NCI-H82 (cell line): ENCODE measurements around the gene WDR49.

Experiments
- DNase-seq: peaks from one replicate; lab custom pipeline; 2025; lab: John Stamatoyannopoulos, UW

WDR49 gene

GRCh38 chr3:167487556-167487955, 166.2 kb downstream of the WDR49 start:
- DNase-seq: no peak

- no peak for DNase-seq
Observed at GRCh38 chr3:167484551-167484950, 169.2 kb downstream of the WDR49 start.

GRCh38 chr3:167483708-167484475, 169.8 kb downstream of the WDR49 start:
- DNase-seq: peak; percentile 98

GRCh38 chr3:167481164-167481563, 172.6 kb downstream of the WDR49 start:
- DNase-seq: no peak

DNA sequence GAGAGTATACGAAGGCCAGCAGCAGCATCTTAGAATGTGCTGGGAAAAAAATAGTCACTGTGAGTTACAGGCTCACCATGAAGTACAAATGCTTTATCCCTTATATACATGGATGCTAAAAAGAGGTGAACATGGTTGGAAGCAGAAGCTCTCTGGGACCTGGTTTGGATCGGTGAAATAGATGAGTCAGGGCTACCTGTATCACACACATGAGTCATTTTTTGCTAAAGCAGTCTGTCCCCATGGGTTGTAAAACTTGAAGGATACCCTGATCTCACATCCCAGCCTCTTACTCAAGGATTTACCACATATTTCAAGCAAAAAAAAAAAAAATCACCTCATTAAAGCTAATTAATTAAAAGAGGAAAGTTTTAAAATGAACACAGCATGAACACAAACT, 173.0 kb downstream of the WDR49 start:
- DNase-seq: no peak

DNA sequence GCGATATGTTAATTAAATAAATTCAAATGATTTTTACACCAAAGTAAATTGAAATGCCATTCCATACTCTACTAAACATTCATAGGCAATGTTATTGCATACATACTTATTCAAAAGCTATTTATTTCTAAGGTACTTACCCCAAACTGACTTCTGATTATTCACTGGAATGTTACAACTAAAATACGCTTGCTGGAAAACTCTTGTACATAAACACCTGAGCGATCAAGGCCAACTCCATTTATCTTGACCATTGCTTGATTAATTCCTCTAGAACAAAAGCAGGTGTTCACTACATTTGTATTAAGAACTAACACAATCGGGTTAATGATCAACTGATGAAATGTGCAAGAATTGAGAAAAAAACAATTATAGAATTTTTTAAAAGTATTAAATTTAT, 179.9 kb downstream of the WDR49 start, which contains the start of gene SERPINI2:
TSS of gene SERPINI2 (minus strand) at position 180 of the 400 bp plus-strand sequence. CDS start 2,208 bp downstream, outside the sequence.
- no peak for DNase-seq

DNA sequence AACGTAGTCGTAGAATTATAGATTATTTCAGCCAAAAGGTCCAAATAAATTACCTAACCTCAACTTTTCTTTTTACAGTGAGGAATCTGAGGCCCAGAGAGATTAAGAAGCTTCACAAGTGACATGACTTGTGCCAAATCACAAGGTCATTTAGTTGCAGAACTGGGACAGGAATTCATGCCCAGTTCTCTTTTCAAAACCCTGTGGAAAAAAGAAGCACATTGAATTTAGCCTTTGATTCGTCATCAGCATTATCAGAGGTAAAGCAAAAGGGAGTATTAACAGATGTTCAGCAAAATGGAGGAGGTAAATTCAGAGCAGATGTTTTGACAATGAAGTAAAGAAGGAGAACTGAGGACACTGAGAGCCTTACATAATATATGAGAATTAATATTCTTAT, 184.4 kb downstream of the WDR49 start:
- DNase-seq: no peak

- DNase-seq: no peak
Observed at GRCh38 chr3:167467848-167468611, 185.7 kb downstream of the WDR49 start.

DNA sequence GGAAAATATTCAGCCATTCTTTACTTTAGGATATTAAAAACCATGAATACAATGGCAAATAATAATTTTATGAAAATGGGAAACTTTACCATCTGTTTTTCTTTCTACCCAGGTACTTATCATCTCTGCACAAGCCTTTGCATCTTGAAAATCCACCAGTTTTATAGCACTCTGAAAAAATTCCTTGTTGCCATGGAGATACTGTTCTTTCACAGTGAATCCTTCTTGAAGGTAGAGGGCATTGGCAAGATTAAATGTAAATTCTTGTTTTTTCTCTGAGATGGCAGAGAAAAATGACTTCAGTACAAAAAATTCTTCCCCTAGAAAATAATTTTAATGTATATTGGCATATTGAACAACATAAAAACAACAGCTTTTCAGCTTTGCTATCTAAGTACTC, 186.8 kb downstream of the WDR49 start:
- DNase-seq: no peak

- no peak for DNase-seq
Observed at GRCh38 chr3:167456157-167456799, 197.5 kb downstream of the WDR49 start.

DNA sequence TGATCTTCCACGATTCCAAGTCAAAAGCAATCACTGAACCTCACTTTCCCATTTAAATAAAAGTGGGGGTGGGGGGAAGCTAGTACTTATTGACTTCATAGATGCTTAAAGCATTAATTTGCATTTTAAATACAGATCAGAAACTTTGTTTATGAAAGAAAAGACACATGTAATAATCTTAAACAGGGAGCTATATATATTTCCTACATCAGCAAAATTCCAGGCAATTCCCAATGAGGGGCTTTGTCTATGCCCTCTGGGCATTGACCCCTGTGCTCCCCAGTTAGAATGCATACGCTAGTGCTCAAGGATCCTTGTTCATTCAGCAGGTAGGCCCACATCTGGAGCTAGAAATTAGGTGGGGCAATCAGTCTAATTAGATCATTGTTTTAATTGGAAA, 199.9 kb downstream of the WDR49 start:
- DNase-seq: no peak

DNA sequence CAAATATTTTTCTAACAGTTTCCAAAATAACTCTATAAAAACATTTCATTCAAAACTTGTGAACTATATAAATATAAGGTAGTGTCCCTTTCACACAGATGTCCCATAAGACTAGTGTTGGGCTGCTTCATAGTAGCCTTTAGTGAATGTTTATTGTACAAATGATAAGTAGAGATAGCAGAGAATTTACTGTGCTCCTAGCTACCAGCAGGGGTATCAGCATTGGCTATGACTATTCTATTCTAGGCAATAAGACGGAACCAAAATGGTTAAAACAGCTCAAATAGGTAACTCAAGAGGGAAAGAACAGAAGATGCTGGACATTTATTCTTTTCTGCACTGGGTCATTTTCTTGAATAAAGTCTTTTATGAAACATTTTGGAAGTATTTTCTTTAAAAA, 202.5 kb downstream of the WDR49 start:
- DNase-seq: peak; percentile 39

GRCh38 chr3:167450675-167451074, 203.1 kb downstream of the WDR49 start:
- DNase-seq: peak; percentile 88

DNA sequence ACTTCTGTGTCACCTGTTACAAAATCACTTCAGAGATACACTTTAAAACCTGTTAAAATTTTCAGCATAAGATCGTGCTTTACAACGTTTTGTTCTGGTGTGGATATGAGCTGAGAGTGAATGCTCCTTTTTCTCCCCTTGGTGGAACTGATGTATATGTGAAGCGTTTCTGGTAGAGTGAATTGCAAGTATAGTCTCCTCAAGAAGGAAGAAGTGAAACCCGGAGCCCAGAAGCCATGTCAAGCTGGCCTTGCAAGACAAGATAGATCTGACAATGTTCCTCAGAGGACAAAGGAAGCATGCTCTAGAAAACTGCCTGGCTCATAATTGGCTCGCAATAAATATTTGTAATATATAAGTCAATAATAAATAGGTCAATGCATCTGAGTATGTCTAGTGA, 203.5 kb downstream of the WDR49 start:
- peak; percentile 50 for DNase-seq

DNA sequence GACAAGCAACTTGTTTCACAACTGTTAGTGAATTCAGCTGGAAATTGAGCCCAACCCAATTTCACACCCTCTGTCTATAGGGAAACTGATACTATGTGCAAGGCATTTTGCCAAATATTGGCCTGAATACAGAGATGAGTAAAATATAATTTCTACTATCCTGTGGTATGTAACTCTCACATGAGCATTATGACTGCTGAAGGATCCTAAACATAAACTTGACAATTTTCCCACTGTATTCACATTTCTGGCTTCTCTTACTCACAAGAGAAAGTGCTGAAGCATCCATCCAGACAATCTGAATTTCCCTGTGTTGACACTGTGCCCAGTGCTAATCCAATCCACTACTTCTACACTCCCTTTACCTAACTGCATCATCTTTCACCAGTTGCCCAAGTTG, 208.3 kb downstream of the WDR49 start:
- DNase-seq: no peak

GRCh38 chr3:167441256-167441655, 212.5 kb downstream of the WDR49 start:
- DNase-seq: no peak

DNA sequence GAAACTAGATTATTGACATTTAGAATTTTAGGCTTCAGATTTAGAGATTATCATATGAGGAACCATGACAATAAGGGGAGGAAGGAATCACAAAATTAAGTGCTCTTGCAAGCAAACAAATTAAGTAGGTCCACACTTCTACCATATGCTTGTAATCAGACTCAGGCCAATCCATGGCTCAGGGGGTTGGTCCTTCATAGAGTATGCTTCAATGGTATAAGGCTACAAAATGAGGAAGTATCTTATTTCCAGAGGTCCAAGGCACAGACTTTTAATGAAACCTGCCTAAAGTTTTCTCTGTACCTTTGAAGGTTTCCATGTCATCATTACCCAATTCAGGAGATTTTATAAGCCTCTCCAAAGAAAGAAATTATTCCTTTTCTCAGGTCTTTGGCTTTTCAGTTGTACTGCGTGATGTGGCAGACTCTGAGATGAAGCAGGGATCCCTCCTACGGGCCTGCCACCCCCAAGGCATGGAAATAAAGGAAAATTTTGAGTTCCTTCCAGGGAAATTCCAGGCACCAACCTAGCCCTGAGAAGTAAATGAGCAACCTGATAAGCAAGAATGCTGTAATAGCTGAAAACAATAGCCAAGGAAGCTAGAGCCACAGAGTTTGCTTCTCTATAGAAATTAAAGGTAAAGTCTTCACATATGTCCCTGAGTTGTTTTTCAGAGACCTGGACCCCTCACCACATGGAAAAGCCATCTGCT, 216.2 kb downstream of the WDR49 start:
- peak; percentile 20 for DNase-seq
